Endothelial cell of hepatic sinusoid (primary cell): ENCODE results near the gene SNAPC1.

Experiments
- in situ Hi-C: cut with HindIII; loops from 2 replicates; pipeline ENCODE4 v1.10.0; 2017; ENCODE audit warnings: low sequenced_read_pairs

SNAPC1 gene

DNA sequence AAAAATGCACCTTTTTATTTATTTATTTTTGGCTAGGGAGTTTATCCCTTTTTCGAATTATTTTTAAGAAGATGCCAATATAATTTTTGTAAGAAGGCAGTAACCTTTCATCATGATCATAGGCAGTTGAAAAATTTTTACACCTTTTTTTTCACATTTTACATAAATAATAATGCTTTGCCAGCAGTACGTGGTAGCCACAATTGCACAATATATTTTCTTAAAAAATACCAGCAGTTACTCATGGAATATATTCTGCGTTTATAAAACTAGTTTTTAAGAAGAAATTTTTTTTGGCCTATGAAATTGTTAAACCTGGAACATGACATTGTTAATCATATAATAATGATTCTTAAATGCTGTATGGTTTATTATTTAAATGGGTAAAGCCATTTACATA is 14.9 kb upstream of the SNAPC1 start:
- in situ Hi-C loops = loop anchor here (25.0 kb wide), 1 partner anchor 285 kb away; no protein-coding TSS in a partner anchor

DNA sequence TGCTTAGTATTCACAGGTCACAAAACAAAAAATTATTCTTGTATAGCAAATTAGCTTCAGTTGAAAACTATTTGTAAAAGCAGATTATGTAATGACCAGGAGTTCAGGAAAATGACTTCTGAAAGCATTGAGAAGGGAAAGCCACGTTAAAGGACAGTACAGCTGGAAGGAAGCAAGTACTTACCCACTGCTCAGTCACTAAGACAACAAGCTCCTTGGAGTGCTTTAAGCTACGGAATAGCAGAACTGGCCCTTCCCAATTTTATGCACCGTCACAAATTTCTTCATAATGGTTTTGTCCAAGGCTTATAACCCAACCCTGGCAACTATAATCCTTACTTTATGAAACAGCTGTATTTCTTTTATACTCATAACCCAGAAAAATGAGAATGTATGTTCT is 13.0 kb upstream of the SNAPC1 start:
- in situ Hi-C loops = loop anchor here (25.0 kb wide), 1 partner anchor 287 kb away; no protein-coding TSS in a partner anchor

DNA sequence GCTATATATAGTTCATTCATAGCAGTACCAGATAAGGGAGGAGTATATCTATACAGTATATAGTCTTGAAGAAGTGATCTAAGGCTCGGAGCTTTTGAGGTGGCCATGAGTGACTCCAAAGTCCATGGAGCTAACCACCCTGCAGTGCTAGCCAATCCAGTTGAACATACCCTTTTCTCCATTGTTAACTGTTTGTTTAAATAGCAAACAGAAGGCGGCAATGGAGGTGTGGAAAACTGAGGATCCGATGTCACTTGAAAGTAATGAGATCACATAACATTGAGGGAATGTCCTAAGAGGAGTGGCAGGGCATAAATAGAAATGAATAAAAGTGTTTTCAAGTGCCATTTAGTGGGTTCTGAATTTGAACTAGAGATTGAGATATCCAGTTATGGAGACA is 12.4 kb upstream of the SNAPC1 start:
- in situ Hi-C loops = loop anchor here (10.0 to 25.0 kb wide), 2 partner anchors 65 to 288 kb away; partner anchors contain the start of gene SYT16

- in situ Hi-C loops = loop anchor here (10.0 kb wide), 1 partner anchor 64 kb away; the partner anchor contains the start of gene SYT16
These were observed 11.3 kb upstream of the SNAPC1 start for GRCh38 chr14:61750708-61751474.

- in situ Hi-C loops = loop anchor here (10.0 kb wide), 1 partner anchor 63 kb away; the partner anchor contains the start of gene SYT16
These were observed 10.7 kb upstream of the SNAPC1 start for GRCh38 chr14:61751475-61751989.

- in situ Hi-C loops = loop anchor here (10.0 kb wide), 1 partner anchor 62 kb away; the partner anchor contains the start of gene SYT16
These were observed 9.6 kb upstream of the SNAPC1 start for GRCh38 chr14:61752626-61753025.

- in situ Hi-C loops = loop anchor here (10.0 kb wide), 1 partner anchor 61 kb away; the partner anchor contains the start of gene SYT16
These were observed 8.6 kb upstream of the SNAPC1 start for GRCh38 chr14:61753631-61754030.

GRCh38 chr14:61754627-61755381 is 7.4 kb upstream of the SNAPC1 start:
- in situ Hi-C loops = loop anchor here (10.0 kb wide), 1 partner anchor 60 kb away; the partner anchor contains the start of gene SYT16

DNA sequence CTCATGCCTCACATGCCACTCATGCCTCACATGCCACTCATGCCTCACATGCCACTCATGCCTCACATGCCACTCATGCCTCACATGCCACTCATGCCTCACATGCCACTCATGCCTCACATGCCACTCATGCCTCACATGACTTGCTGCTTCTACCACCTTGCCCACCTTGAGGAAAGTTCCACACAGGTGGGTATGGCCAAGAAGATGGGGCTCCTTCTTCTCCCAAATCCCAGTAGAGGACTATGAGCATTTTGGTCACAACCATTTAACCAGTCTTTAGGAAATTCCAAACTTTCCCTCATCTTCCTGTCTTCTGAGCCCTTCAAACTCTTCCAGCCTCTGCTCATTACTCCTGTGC is 6.9 kb upstream of the SNAPC1 start:
- in situ Hi-C loops = loop anchor here (10.0 kb wide), 1 partner anchor 59 kb away; the partner anchor contains the start of gene SYT16

GRCh38 chr14:61756135-61756534 is 6.1 kb upstream of the SNAPC1 start:
- in situ Hi-C loops = loop anchor here (10.0 kb wide), 1 partner anchor 59 kb away; the partner anchor contains the start of gene SYT16

DNA sequence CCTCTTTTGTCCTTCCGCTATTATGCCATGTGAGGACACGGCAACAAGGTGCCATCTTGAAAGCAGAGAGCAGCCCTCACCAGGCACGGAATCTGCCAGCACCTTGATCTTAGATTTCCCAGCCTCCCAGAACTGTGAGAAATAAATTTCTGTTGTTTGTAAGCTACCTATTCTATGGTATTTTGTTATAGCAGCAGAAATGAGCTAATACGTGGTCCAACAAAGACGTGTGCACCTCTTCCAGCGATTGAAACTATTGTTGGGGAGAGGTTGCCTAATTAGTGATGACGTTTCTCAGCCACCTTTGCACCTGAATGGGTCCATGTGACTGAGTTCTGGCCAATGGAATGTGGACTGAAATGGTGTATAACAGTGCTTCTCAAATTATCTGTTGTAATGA is 2.3 kb upstream of the SNAPC1 start:
- in situ Hi-C loops = loop anchor here (10.0 kb wide), 1 partner anchor 55 kb away; the partner anchor contains the start of gene SYT16

DNA sequence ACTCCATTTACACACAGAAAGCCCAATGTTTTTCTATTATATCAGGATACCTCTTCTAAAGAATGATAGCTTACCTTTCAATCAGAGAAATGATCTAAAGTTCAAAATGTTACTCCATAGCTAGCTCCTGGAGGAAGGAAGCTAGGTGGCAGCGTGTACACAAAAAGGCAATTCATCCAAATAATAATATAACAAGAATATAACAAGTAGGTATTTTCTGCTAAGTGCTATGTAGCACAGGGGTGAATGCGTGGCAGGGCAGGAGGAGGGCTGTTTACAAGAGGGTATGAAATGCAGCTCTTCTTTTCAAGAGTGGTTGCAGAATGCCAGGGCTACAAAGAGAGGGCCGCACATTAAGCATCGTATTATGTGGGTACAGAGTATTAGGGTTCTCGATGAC is 663 bp upstream of the SNAPC1 start:
- in situ Hi-C loops = no loop called here

DNA sequence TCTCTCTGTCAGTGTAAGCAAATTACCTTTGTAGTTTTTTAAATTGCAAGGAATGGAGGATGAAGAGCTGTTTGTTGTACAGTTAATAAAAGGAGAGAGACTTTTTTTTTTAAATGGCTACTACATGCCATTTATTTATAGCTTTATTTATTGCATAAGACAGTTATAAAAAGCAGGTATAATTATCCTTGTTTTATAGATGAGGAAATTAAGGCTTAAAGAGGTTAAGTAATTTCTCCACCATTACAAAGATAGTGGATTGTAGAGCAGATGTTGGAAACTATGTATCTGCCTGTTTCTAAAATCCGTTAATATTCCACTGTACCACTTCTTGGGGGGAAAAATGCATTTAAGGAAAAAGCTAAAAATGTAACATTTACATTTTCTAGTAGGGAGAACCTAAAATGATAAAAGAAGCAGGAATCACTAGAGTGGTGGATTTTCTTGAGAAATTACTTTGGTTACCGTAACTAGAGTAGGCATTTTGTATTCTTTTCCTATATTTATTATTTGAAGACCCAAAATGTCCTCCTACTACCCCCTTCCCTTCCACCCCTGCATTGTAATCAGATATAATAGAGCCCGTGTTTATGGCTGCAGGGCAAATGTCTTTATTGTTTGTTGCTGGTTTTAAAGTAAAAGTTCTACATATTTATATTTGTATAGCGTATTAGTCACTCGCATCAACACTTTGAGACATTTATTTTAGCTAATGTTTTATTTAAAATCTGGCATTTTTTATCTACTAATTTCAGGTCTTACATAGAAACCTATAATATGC is 2.3 kb downstream of the SNAPC1 start:
- in situ Hi-C loops = no loop called here

DNA sequence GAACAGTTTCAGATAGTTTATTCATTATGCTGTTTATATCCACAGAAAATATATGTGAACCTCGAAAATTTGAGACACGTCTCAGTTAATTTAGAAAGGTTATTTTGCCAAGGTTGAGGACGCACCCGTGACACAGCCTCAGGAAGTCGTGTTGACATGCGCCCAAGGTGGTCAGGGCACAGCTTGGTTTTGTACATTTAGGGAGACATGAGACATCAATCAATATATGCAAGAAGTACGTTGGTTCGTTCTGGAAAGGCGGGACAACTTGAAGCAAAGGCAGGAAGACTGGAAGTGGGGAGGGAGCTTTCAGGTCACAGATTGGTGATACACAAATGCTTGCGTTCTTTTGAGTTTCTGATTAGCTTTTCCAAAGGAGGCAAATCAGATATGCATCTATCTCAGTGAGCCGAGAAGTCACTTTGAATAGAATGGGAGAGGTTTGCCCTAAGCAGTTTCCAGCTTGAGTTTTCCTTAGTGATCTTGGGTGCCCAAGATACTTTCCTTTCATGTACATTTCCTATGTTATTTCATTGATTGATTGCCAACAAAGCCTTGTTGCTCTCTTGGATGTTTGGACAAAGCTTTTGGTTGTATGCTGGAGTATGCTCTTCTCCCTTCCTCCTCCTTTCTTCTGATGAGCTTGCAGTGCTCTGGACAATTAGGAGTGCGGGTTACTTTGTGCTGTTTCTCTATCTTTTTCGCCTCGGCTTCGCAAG is 3.2 kb downstream of the SNAPC1 start:
- in situ Hi-C loops = no loop called here

GRCh38 chr14:61766151-61766550 is 3.9 kb downstream of the SNAPC1 start:
- in situ Hi-C loops = no loop called here

DNA sequence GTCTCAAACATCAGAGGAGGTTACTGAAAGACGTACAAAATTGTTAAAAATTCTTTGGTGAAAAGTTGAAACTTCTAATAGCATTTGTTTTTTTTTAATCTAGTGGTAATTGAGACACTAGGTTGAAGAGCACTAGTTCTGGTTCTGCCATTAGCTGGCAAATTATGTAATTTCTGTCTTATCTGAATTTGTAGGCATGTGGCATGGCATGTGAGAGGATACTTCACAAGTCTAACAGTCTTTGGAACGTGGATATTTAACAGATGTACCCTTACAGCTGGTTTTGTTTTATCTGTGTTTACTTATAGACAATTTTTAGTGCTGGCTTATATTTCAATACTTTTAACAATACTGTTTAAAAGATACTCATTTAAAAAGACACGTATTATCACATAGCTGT is 6.0 kb downstream of the SNAPC1 start:
- in situ Hi-C loops = no loop called here

DNA sequence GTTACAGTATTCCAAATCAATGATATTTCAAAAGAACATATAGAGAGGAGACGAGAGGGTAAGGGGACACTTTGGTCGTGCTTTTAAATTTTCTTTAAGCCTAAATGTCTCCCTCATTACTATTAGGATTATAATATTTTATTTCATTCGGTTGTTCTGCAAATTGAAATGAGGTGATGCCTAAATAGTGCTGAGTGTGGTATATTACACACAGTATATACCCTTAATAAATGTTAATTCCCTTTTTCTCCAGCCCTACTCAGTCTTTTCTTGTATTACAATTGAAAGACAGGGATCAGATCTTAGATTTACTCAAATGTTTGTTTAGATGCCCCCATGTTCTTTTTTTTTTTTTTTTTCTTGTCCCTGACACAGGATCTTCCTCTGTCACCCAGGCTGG is 7.7 kb downstream of the SNAPC1 start:
- in situ Hi-C loops = no loop called here

- in situ Hi-C loops = no loop called here
These were observed 12.6 kb downstream of the SNAPC1 start for GRCh38 chr14:61774861-61775260.

DNA sequence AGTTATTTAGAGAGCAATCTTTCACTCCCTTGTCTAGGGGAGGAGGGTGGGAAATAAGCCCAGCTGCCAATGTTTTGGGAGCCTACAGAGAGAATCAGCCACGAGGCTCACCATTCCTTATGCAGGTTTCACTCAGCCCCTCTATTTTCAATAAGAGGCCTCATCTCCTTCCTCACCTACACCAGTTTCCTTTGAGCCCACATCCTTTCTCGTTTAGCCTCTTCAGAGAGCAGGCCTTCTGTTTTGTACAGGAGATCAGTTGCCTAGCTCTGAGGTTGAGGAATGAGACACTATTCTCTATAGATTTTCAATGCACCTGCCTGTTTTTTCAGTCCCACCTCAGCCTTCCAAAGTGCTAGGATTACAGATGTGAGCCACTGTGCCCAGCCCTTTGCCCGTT is 17.9 kb downstream of the SNAPC1 start:
- in situ Hi-C loops = no loop called here

- in situ Hi-C loops = no loop called here
These were observed 35.1 kb downstream of the SNAPC1 start for GRCh38 chr14:61797309-61797708.
